ENCODE results near the gene NEDD8. TPM values are rescaled to one million over a fixed set of nuclear protein-coding genes. Genes with fewer than 3 reads are reported as not detected.
A peak's percentile ranks its signal among the peaks of the same experiment; 100 is the strongest.
"Not testable (repeated sequence)": the region's sequence is repeated elsewhere in the genome, so short reads cannot be mapped to it uniquely, and the experiment has no call there.

NEDD8 gene
- total RNA-seq, 1 donor from 2014 or later, result 132 TPM

GRCh38 chr14:24252289-24253124, 20.3 kb upstream of the NEDD8 start:
- DNase-seq (ENCODE audit: low spot score), result no peak
- ATAC-seq, result no peak
- intact Hi-C loops (cut with DNase I), result no loop called here

GRCh38 chr14:24251880-24252288, 19.7 kb upstream of the NEDD8 start:
- no peak for ATAC-seq
- DNase-seq (ENCODE audit: low spot score), result no peak
- intact Hi-C loops (cut with DNase I), result no loop called here

- ATAC-seq (no peak), DNase-seq (ENCODE audit: low spot score) (no peak)
- intact Hi-C loops (cut with DNase I), result no loop called here
These were observed 18.2 kb upstream of the NEDD8 start for GRCh38 chr14:24250354-24250753.

- ATAC-seq, result no peak
- intact Hi-C loops (cut with DNase I), result loop anchor here (10.0 kb wide), 1 partner anchor 185 kb away; no protein-coding TSS in a partner anchor
- DNase-seq (ENCODE audit: low spot score), result no peak
These were observed 17.3 kb upstream of the NEDD8 start for GRCh38 chr14:24249230-24250021.

- no peak for DNase-seq (ENCODE audit: low spot score)
- intact Hi-C loops (cut with DNase I), result loop anchor here (10.0 kb wide), 1 partner anchor 187 kb away; no protein-coding TSS in a partner anchor
- ATAC-seq, result no peak
These were observed 15.3 kb upstream of the NEDD8 start for GRCh38 chr14:24247422-24247821.

- DNase-seq (ENCODE audit: low spot score) (no peak), ATAC-seq (no peak)
- intact Hi-C loops (cut with DNase I), result loop anchor here (10.0 kb wide), 1 partner anchor 188 kb away; no protein-coding TSS in a partner anchor
These were observed 14.6 kb upstream of the NEDD8 start for GRCh38 chr14:24246765-24247212.

GRCh38 chr14:24245350-24245749, 13.2 kb upstream of the NEDD8 start:
- not testable (repeated sequence) for DNase-seq (ENCODE audit: low spot score); ATAC-seq
- intact Hi-C loops (cut with DNase I), result loop anchor here (10.0 kb wide), 1 partner anchor 189 kb away; no protein-coding TSS in a partner anchor

- ATAC-seq, result peak; percentile 0
- DNase-seq (ENCODE audit: low spot score), result no peak
- intact Hi-C loops (cut with DNase I), result loop anchor here (5.0 to 10.0 kb wide), 2 partner anchors 54 to 191 kb away; partner anchors contain the start of genes DHRS1 and NOP9
These were observed 11.2 kb upstream of the NEDD8 start for GRCh38 chr14:24243336-24243836.

- intact Hi-C loops (cut with DNase I), result loop anchor here (5.0 to 10.0 kb wide), 2 partner anchors 55 to 193 kb away; partner anchors contain the start of genes DHRS1 and NOP9
- peak; percentile 96 for ATAC-seq
- DNase-seq (ENCODE audit: low spot score), result peak; percentile 96
These were observed 9.8 kb upstream of the NEDD8 start for GRCh38 chr14:24241829-24242443.

GRCh38 chr14:24240110-24240918, 8.1 kb upstream of the NEDD8 start:
- no peak for ATAC-seq
- intact Hi-C loops (cut with DNase I), result loop anchor here (5.0 to 10.0 kb wide), 2 partner anchors 57 to 194 kb away; partner anchors contain the start of genes DHRS1 and NOP9
- no peak for DNase-seq (ENCODE audit: low spot score)

GRCh38 chr14:24238527-24239037, 6.4 kb upstream of the NEDD8 start:
- DNase-seq (ENCODE audit: low spot score), result no peak
- no peak for ATAC-seq
- intact Hi-C loops (cut with DNase I), result no loop called here

- no peak for ATAC-seq
- intact Hi-C loops (cut with DNase I), result no loop called here
- no peak for DNase-seq (ENCODE audit: low spot score)
These were observed 6.0 kb upstream of the NEDD8 start for GRCh38 chr14:24238123-24238522.

GRCh38 chr14:24237463-24237955, 5.3 kb upstream of the NEDD8 start:
- ATAC-seq (no peak), DNase-seq (ENCODE audit: low spot score) (no peak)
- intact Hi-C loops (cut with DNase I), result no loop called here

- DNase-seq (ENCODE audit: low spot score) (no peak), ATAC-seq (no peak)
- intact Hi-C loops (cut with DNase I), result no loop called here
These were observed 4.7 kb upstream of the NEDD8 start for GRCh38 chr14:24236689-24237462.

GRCh38 chr14:24235804-24236688, 3.9 kb upstream of the NEDD8 start:
- intact Hi-C loops (cut with DNase I), result no loop called here
- no peak for ATAC-seq
- DNase-seq (ENCODE audit: low spot score), result no peak
